ENCODE data around the gene EXOSC7. TPM values are rescaled to one million over a fixed set of nuclear protein-coding genes. Genes with fewer than 3 reads are reported as not detected.
"Not testable (repeated sequence)": the region's sequence is repeated elsewhere in the genome, so short reads cannot be mapped to it uniquely, and the experiment has no call there.

The EXOSC7 gene
- total RNA-seq (ENCODE audit: insufficient read depth, low replicate concordance), result 15.2 TPM

- DNase-seq (ENCODE audit: low spot score), result peak; percentile 91
These were observed at the start of gene EXOSC7, which contains the start of gene ZDHHC3 for GRCh38 chr3:44976002-44976815. EXOSC7 (plus strand) TSS chr3:44976244; CDS start chr3:44976278, 34 bp downstream. ZDHHC3 (minus strand) TSS chr3:44976174; CDS start chr3:44959436, 16,738 bp downstream.

- peak; percentile 72 for DNase-seq (ENCODE audit: low spot score)
These were observed 49.1 kb upstream of the EXOSC7 start for GRCh38 chr3:44926921-44927320.

- no peak for DNase-seq (ENCODE audit: low spot score)
These were observed 48.7 kb upstream of the EXOSC7 start for GRCh38 chr3:44927371-44927770.

GRCh38 chr3:44929782-44930181 is 46.3 kb upstream of the EXOSC7 start:
- no peak for DNase-seq (ENCODE audit: low spot score)

GRCh38 chr3:44930911-44931310 is 45.1 kb upstream of the EXOSC7 start:
- no peak for DNase-seq (ENCODE audit: low spot score)

- DNase-seq (ENCODE audit: low spot score), result no peak
These were observed 44.3 kb upstream of the EXOSC7 start for GRCh38 chr3:44931791-44932190.

- DNase-seq (ENCODE audit: low spot score), result no peak
These were observed 43.8 kb upstream of the EXOSC7 start for GRCh38 chr3:44932271-44932670.

- DNase-seq (ENCODE audit: low spot score), result no peak
These were observed 42.8 kb upstream of the EXOSC7 start for GRCh38 chr3:44932986-44933944.

- DNase-seq (ENCODE audit: low spot score), result no peak
These were observed 36.4 kb upstream of the EXOSC7 start for GRCh38 chr3:44939581-44940036.

GRCh38 chr3:44942202-44942921 is 33.7 kb upstream of the EXOSC7 start:
- no peak for DNase-seq (ENCODE audit: low spot score)

- DNase-seq (ENCODE audit: low spot score), result no peak
These were observed 27.8 kb upstream of the EXOSC7 start for GRCh38 chr3:44948239-44948638.

GRCh38 chr3:44949770-44950169 is 26.3 kb upstream of the EXOSC7 start:
- not testable (repeated sequence) for DNase-seq (ENCODE audit: low spot score)

GRCh38 chr3:44950275-44950734 is 25.7 kb upstream of the EXOSC7 start:
- no peak for DNase-seq (ENCODE audit: low spot score)

- no peak for DNase-seq (ENCODE audit: low spot score)
These were observed 23.4 kb upstream of the EXOSC7 start for GRCh38 chr3:44952689-44953088.

- no peak for DNase-seq (ENCODE audit: low spot score)
These were observed 21.7 kb upstream of the EXOSC7 start for GRCh38 chr3:44954304-44954703.

- no peak for DNase-seq (ENCODE audit: low spot score)
These were observed 21.1 kb upstream of the EXOSC7 start for GRCh38 chr3:44954962-44955361.

- DNase-seq (ENCODE audit: low spot score), result no peak
These were observed 20.1 kb upstream of the EXOSC7 start for GRCh38 chr3:44955917-44956316.

- no peak for DNase-seq (ENCODE audit: low spot score)
These were observed 18.1 kb upstream of the EXOSC7 start for GRCh38 chr3:44957986-44958385.

GRCh38 chr3:44958386-44958785 is 17.7 kb upstream of the EXOSC7 start:
- DNase-seq (ENCODE audit: low spot score), result no peak

GRCh38 chr3:44960387-44961026 is 15.5 kb upstream of the EXOSC7 start:
- no peak for DNase-seq (ENCODE audit: low spot score)

- DNase-seq (ENCODE audit: low spot score), result no peak
These were observed 14.2 kb upstream of the EXOSC7 start for GRCh38 chr3:44961888-44962287.
